GM21825 (cell line): ENCODE measurements around the gene YPEL1.

Experiments
- ATAC-seq: cut with Tn5 transposase; IDR thresholded peaks from one replicate; pipeline ENCODE4 v1.9.1; 2021; ENCODE audit warnings: mild to moderate bottlenecking, moderate library complexity; ENCODE audit not compliant: unreplicated experiment

The YPEL1 gene

GRCh38 chr22:21735200-21736083, at the start of gene YPEL1:
TSS of gene YPEL1 (minus strand) at chr22:21735794. CDS start at chr22:21710744, 25,050 bp downstream.
- peak; percentile 80 for ATAC-seq

GRCh38 chr22:21780259-21780658, 44.7 kb upstream of the YPEL1 start:
- ATAC-seq: no peak

- no peak for ATAC-seq
Measured at GRCh38 chr22:21779444-21779843, 43.9 kb upstream of the YPEL1 start.

- no peak for ATAC-seq
Measured at GRCh38 chr22:21778705-21779363, 43.2 kb upstream of the YPEL1 start.

- no peak for ATAC-seq
Measured at GRCh38 chr22:21771631-21771976, 36.0 kb upstream of the YPEL1 start.

- no peak for ATAC-seq
Measured at GRCh38 chr22:21768435-21768834, 32.8 kb upstream of the YPEL1 start.

- no peak for ATAC-seq
Measured at GRCh38 chr22:21766691-21767462, 31.3 kb upstream of the YPEL1 start.

GRCh38 chr22:21765909-21766529, 30.4 kb upstream of the YPEL1 start:
- no peak for ATAC-seq

GRCh38 chr22:21764038-21764804, 28.6 kb upstream of the YPEL1 start:
- no peak for ATAC-seq

- no peak for ATAC-seq
Measured at GRCh38 chr22:21762712-21763581, 27.4 kb upstream of the YPEL1 start.

GRCh38 chr22:21761994-21762680, 26.5 kb upstream of the YPEL1 start:
- ATAC-seq: no peak

GRCh38 chr22:21761086-21761485, 25.5 kb upstream of the YPEL1 start:
- no peak for ATAC-seq

GRCh38 chr22:21760640-21761039, 25.0 kb upstream of the YPEL1 start:
- no peak for ATAC-seq

GRCh38 chr22:21759646-21760376, 24.2 kb upstream of the YPEL1 start:
- no peak for ATAC-seq

- no peak for ATAC-seq
Measured at GRCh38 chr22:21759093-21759492, 23.5 kb upstream of the YPEL1 start.

GRCh38 chr22:21758091-21758864, 22.7 kb upstream of the YPEL1 start:
- ATAC-seq: no peak

- no peak for ATAC-seq
Measured at GRCh38 chr22:21755851-21756284, 20.3 kb upstream of the YPEL1 start.
